VCaP (cell line): ENCODE results near the gene CEP120.
"Not testable (repeated sequence)": the region's sequence is repeated elsewhere in the genome, so short reads cannot be mapped to it uniquely, and the experiment has no call there.

Experiments
- H3K27ac ChIP-seq: fragments of 450-650 bp; 2 replicates; pipeline ENCODE4 v1.5.1; 2017
- TF ChIP-seq, protein P1 (sequence below): fragments of 450-650 bp; conservative IDR thresholded peaks from 2 replicates; pipeline ENCODE4 v1.5.1; 2017; ENCODE audit warnings: mild to moderate bottlenecking, moderate library complexity

The CEP120 gene

DNA sequence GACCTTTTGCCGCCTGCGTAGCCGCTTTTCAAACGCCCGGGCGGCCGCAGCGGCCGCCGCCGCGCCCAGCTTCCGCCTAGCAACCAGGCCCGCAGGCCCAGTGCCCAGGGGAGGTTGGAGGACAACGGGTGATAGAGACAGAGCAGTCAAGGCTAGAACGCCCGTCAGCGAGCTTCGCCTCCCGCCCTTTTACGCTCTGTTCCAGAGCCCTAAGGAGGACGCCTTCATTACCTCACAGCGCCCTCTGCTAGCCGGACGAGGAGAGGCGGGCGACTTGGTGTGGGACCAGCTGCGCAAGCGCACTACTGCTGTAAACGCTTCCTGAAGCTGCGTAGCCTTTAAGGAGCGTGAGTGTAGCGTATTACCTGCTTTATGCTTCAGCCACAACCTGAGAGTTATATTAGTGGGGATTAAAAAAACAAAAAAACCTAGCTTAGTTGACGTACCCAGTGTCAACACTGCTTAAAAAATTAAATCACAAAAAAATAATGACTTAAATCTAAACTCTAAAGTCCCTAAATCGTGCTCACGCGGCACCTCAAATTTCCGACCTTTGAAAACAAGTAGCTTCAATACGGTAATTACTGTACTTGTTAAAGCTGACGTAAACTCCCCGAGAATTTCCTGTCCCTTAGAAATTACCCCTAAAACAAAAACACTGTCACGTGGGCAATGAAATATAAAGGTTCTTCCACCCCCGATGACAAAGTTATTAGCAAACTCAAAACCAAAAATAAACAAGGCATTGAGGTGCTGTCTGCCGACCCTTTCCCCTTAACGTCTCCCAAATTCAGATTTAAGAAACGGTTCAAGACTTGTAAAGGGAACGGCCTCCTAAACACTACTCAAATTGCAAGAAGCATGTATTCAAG is at the start of gene CEP120:
Gene CEP120 (minus strand): TSS at position 126 of the 872 bp plus-strand sequence. CDS start 405 bp downstream, outside the sequence.
- H3K27ac ChIP-seq: peak within 1 kb of the TSS; percentile 84
- TF ChIP-seq, protein P1, sequence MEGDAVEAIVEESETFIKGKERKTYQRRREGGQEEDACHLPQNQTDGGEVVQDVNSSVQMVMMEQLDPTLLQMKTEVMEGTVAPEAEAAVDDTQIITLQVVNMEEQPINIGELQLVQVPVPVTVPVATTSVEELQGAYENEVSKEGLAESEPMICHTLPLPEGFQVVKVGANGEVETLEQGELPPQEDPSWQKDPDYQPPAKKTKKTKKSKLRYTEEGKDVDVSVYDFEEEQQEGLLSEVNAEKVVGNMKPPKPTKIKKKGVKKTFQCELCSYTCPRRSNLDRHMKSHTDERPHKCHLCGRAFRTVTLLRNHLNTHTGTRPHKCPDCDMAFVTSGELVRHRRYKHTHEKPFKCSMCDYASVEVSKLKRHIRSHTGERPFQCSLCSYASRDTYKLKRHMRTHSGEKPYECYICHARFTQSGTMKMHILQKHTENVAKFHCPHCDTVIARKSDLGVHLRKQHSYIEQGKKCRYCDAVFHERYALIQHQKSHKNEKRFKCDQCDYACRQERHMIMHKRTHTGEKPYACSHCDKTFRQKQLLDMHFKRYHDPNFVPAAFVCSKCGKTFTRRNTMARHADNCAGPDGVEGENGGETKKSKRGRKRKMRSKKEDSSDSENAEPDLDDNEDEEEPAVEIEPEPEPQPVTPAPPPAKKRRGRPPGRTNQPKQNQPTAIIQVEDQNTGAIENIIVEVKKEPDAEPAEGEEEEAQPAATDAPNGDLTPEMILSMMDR: peak; percentile 93

GRCh38 chr5:123472150-123472924 is 49.1 kb upstream of the CEP120 start:
- H3K27ac ChIP-seq: no peak overlapping the region
- TF ChIP-seq, protein P1: no peak

DNA sequence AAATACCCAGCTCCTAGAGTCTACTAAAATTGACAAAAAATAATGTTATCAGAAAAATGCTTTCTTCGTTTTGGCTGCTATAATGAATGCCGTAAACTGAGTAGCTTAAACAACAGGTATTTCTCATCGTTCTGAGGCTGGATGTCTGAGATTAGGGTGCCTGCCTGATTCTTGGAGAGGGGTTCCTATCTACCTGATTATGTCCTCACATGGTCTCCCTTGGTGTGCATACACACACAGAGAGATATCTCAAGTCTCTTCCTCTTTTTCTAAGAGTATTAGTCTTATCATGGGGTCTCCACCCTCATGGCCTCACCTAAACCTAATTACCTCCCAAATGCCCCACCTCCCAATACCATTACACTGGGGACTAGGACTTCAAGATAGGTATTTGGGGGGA is 48.2 kb upstream of the CEP120 start:
- TF ChIP-seq, protein P1: no peak
- H3K27ac ChIP-seq: no peak overlapping the region

- not testable (repeated sequence) for H3K27ac ChIP-seq
These were observed 43.6 kb upstream of the CEP120 start for GRCh38 chr5:123466839-123467238.

GRCh38 chr5:123460296-123460729 is 37.1 kb upstream of the CEP120 start:
- TF ChIP-seq, protein P1: no peak
- H3K27ac ChIP-seq: no peak overlapping the region

GRCh38 chr5:123458994-123459393 is 35.8 kb upstream of the CEP120 start:
- not testable (repeated sequence) for H3K27ac ChIP-seq

DNA sequence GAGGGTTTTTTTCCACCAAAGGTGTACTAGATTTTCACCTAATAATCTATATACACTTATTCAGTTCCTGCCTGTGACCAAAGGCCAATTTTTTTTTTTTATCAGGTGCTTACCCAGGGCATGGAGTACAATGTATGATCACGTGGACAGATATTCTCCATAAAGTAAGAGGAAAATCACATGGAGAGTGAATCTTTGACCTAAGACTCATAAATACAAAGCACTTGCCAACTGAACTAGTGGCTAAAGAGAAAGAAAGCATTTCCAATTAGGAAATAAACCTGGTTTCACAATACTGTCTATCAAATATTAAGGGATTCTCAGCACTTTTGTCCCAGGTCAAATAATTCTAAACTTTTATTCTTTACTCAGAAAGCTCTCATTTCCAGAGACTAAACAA is 33.0 kb upstream of the CEP120 start:
- no peak overlapping the region for H3K27ac ChIP-seq
- TF ChIP-seq, protein P1: no peak

DNA sequence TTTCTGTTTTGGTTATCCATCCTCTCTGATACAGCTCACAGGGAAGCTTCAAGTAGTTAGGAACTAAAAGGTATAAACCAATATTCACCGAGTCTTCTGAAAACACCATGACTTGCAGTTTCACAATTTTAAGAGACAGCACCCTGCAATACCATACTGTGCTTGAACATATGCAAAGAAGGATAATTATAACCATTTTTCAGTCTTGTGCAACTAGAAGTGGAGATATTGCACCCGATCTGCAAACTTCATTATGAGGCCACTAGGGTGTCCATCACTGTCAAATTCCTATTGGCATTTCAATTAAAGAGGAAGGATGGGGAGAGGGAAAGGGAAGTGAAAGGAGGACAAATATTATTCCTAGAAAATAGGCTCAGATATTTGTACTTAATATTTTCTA is 32.4 kb upstream of the CEP120 start:
- TF ChIP-seq, protein P1: 0 out of 2 replicates have a peak, but pooled peaks have one; percentile 17
- no peak overlapping the region for H3K27ac ChIP-seq
